ENCODE data around the gene EDA.

EDA gene

DNA sequence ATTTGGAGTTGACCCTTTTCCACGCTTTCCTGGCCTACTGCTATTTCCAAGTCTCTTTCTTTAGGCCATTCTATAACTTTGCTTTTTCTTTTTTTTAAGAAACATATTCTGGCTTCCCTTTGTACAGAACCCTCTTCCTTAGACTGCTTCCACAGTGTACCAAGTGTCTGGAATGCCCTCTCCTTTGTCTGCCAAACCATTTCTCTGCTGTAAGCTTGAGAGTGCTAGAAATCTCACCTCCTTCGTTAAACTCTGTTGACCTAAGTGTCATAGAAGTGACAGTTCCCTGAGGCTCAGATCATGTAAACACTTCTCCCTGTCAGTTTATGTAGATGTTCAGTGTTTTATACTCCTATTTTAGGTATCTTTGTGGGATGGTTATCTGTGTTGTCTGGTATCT lies 108.4 kb downstream of the EDA start:
- no CpG with 5 or more reads among the region's 2 CpGs for WGBS, 2 donors (ENCODE audit: extremely low coverage in 2 of 2, insufficient read length in 2 of 2, insufficient replicate concordance in 1 of 2)

GRCh38 chrX:69740317-69740716 lies 124.4 kb downstream of the EDA start:
- no peak overlapping the region for H4K91ac ChIP-seq (ENCODE audit: low read depth, low read length, poor library complexity)
- no peak overlapping the region for H2BK120ac ChIP-seq (ENCODE audit: low read depth, low read length)
- H2BK12ac ChIP-seq (ENCODE audit: low read length): no peak overlapping the region
- H3K27me3 ChIP-seq (ENCODE audit: control insufficient read depth in 3 of 3, insufficient read depth in 3 of 3, low read depth in 1 of 3, low read length in 3 of 3): no peaks in the 10 kb centered on the region
- H2AFZ ChIP-seq (ENCODE audit: low read length): no peak overlapping the region
- no peaks in the 10 kb centered on the region for H3K9me3 ChIP-seq (replicated peaks in 1 of 2; ENCODE audit: control insufficient read depth in 2 of 2, insufficient read depth in 1 of 2, low read depth in 1 of 2, low read length in 2 of 2)
- no peak overlapping the region for H3K23ac ChIP-seq (ENCODE audit: low read depth, low read length, poor library complexity)
- H3K14ac ChIP-seq (ENCODE audit: low read length): no peak overlapping the region
- H3K27ac ChIP-seq (replicated peaks; ENCODE audit: low read length): no peak overlapping the region
- H3K79me1 ChIP-seq (ENCODE audit: low read depth, low read length): no peaks in the 10 kb centered on the region
- DNase-seq (ENCODE audit: low spot score): no peak
- H3K9ac ChIP-seq (ENCODE audit: low read depth, low read length, poor library complexity): no peak overlapping the region
- no peak overlapping the region for H3K4ac ChIP-seq (ENCODE audit: low read length)
- H3K4me3 ChIP-seq (ENCODE audit: low read length in 2 of 2): no peak overlapping the region
- no peak overlapping the region for H2BK5ac ChIP-seq (ENCODE audit: low read length)
- H4K8ac ChIP-seq (ENCODE audit: low read depth, low read length): no peak overlapping the region
- no peak overlapping the region for H3K18ac ChIP-seq (ENCODE audit: low read length)
- H2BK15ac ChIP-seq (ENCODE audit: low read length): no peak overlapping the region
- no peaks in the 10 kb centered on the region for H3K36me3 ChIP-seq (replicated peaks in 1 of 2; ENCODE audit: control insufficient read depth in 2 of 2, insufficient read depth in 2 of 2, low read length in 2 of 2)
- no peak overlapping the region for H2AK5ac ChIP-seq (ENCODE audit: low read depth, low read length)
- H3K4me1 ChIP-seq (ENCODE audit: control insufficient read depth in 2 of 2, insufficient read depth in 1 of 2, low read depth in 1 of 2, low read length in 2 of 2): no peaks in the 10 kb centered on the region
- H3K4me2 ChIP-seq (ENCODE audit: insufficient read depth, low read length, poor library complexity, severe bottlenecking): no peak overlapping the region

More for the DNA sequence above, 108.4 kb downstream of the EDA start:
- Histone ChIP-seq H3K27ac (replicated peaks; ENCODE audit: low read length) (no peak overlapping the region), H2BK15ac (ENCODE audit: low read length) (no peak overlapping the region), H3K9ac (ENCODE audit: low read depth, low read length, poor library complexity) (peak overlapping the region; percentile 21), H2BK120ac (ENCODE audit: low read depth, low read length) (no peak overlapping the region), H3K18ac (ENCODE audit: low read length) (no peak overlapping the region), H2AK5ac (ENCODE audit: low read depth, low read length) (no peak overlapping the region), H2AFZ (ENCODE audit: low read length) (no peak overlapping the region), H3K36me3 (replicated peaks in 1 of 2; ENCODE audit: control insufficient read depth in 2 of 2, insufficient read depth in 2 of 2, low read length in 2 of 2) (no peaks in the 10 kb centered on the region), H4K91ac (ENCODE audit: low read depth, low read length, poor library complexity) (no peak overlapping the region), H2BK5ac (ENCODE audit: low read length) (no peak overlapping the region), H3K4me1 (ENCODE audit: control insufficient read depth in 2 of 2, insufficient read depth in 1 of 2, low read depth in 1 of 2, low read length in 2 of 2) (no peaks in the 10 kb centered on the region), H2BK12ac (ENCODE audit: low read length) (no peak overlapping the region), H3K27me3 (ENCODE audit: control insufficient read depth in 3 of 3, insufficient read depth in 3 of 3, low read depth in 1 of 3, low read length in 3 of 3) (no peaks in the 10 kb centered on the region), H4K8ac (ENCODE audit: low read depth, low read length) (no peak overlapping the region), H3K4me2 (ENCODE audit: insufficient read depth, low read length, poor library complexity, severe bottlenecking) (no peak overlapping the region), H3K4me3 (ENCODE audit: low read length in 2 of 2) (no peak overlapping the region), H3K79me1 (ENCODE audit: low read depth, low read length) (no peaks in the 10 kb centered on the region), H3K14ac (ENCODE audit: low read length) (no peak overlapping the region), H3K9me3 (replicated peaks in 1 of 2; ENCODE audit: control insufficient read depth in 2 of 2, insufficient read depth in 1 of 2, low read depth in 1 of 2, low read length in 2 of 2) (peaks cover 0 to 2% of the 10 kb centered on the region in 2 donors), H3K23ac (ENCODE audit: low read depth, low read length, poor library complexity) (no peak overlapping the region), H3K4ac (ENCODE audit: low read length) (no peak overlapping the region)
- DNase-seq (ENCODE audit: low spot score): no peak

GRCh38 chrX:69741721-69742120 lies 125.8 kb downstream of the EDA start:
- no peak overlapping the region for H2AFZ ChIP-seq (ENCODE audit: low read length)
- no peak overlapping the region for H2BK15ac ChIP-seq (ENCODE audit: low read length)
- no peak overlapping the region for H4K8ac ChIP-seq (ENCODE audit: low read depth, low read length)
- DNase-seq (ENCODE audit: low spot score): no peak
- H2AK5ac ChIP-seq (ENCODE audit: low read depth, low read length): no peak overlapping the region
- H3K36me3 ChIP-seq (replicated peaks in 1 of 2; ENCODE audit: control insufficient read depth in 2 of 2, insufficient read depth in 2 of 2, low read length in 2 of 2): no peaks in the 10 kb centered on the region
- H3K4me1 ChIP-seq (ENCODE audit: control insufficient read depth in 2 of 2, insufficient read depth in 1 of 2, low read depth in 1 of 2, low read length in 2 of 2): no peaks in the 10 kb centered on the region
- no peak overlapping the region for H3K4ac ChIP-seq (ENCODE audit: low read length)
- no peak overlapping the region for H2BK12ac ChIP-seq (ENCODE audit: low read length)
- H2BK5ac ChIP-seq (ENCODE audit: low read length): no peak overlapping the region
- H3K4me3 ChIP-seq (ENCODE audit: low read length in 2 of 2): no peak overlapping the region
- H2BK120ac ChIP-seq (ENCODE audit: low read depth, low read length): no peak overlapping the region
- no peak overlapping the region for H3K18ac ChIP-seq (ENCODE audit: low read length)
- H4K91ac ChIP-seq (ENCODE audit: low read depth, low read length, poor library complexity): no peak overlapping the region
- no peaks in the 10 kb centered on the region for H3K79me1 ChIP-seq (ENCODE audit: low read depth, low read length)
- no peak overlapping the region for H3K14ac ChIP-seq (ENCODE audit: low read length)
- H3K9ac ChIP-seq (ENCODE audit: low read depth, low read length, poor library complexity): no peak overlapping the region
- no peak overlapping the region for H3K23ac ChIP-seq (ENCODE audit: low read depth, low read length, poor library complexity)
- no peak overlapping the region for H3K27ac ChIP-seq (replicated peaks; ENCODE audit: low read length)
- no peaks in the 10 kb centered on the region for H3K27me3 ChIP-seq (ENCODE audit: control insufficient read depth in 3 of 3, insufficient read depth in 3 of 3, low read depth in 1 of 3, low read length in 3 of 3)
- no peak overlapping the region for H3K4me2 ChIP-seq (ENCODE audit: insufficient read depth, low read length, poor library complexity, severe bottlenecking)
- H3K9me3 ChIP-seq (replicated peaks in 1 of 2; ENCODE audit: control insufficient read depth in 2 of 2, insufficient read depth in 1 of 2, low read depth in 1 of 2, low read length in 2 of 2): no peaks in the 10 kb centered on the region

DNA sequence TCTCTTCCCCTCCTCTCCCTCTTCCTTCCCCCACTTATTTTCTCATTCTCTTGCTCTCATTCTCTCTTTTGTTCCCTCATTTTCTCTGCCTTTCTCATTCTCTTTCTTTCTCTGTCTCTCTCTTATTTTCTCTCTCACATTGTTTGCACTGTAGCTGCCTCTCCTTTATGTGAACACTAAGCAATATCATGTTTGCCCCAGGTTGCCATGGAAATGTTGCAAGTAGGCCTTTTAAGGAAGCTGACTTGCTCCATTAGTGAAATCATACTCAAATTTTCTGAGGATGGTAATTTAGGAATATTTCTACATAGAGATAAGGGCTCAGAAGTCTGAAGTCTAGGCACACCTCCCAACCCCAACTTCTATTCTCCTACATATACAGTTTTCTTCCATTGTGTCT lies 130.1 kb downstream of the EDA start:
- Histone ChIP-seq H2AK5ac (ENCODE audit: low read depth, low read length) (no peak overlapping the region), H3K4me1 (ENCODE audit: control insufficient read depth in 2 of 2, insufficient read depth in 1 of 2, low read depth in 1 of 2, low read length in 2 of 2) (no peaks in the 10 kb centered on the region), H3K79me1 (ENCODE audit: low read depth, low read length) (no peaks in the 10 kb centered on the region), H4K91ac (ENCODE audit: low read depth, low read length, poor library complexity) (no peak overlapping the region), H3K9me3 (replicated peaks in 1 of 2; ENCODE audit: control insufficient read depth in 2 of 2, insufficient read depth in 1 of 2, low read depth in 1 of 2, low read length in 2 of 2) (no peaks in the 10 kb centered on the region), H3K27ac (replicated peaks; ENCODE audit: low read length) (no peak overlapping the region), H3K4me2 (ENCODE audit: insufficient read depth, low read length, poor library complexity, severe bottlenecking) (no peak overlapping the region), H2BK12ac (ENCODE audit: low read length) (no peak overlapping the region), H2BK120ac (ENCODE audit: low read depth, low read length) (no peak overlapping the region), H3K18ac (ENCODE audit: low read length) (no peak overlapping the region), H2BK5ac (ENCODE audit: low read length) (no peak overlapping the region), H3K9ac (ENCODE audit: low read depth, low read length, poor library complexity) (no peak overlapping the region), H3K4me3 (ENCODE audit: low read length in 2 of 2) (no peak overlapping the region), H2AFZ (ENCODE audit: low read length) (no peak overlapping the region), H3K4ac (ENCODE audit: low read length) (no peak overlapping the region), H3K36me3 (replicated peaks in 1 of 2; ENCODE audit: control insufficient read depth in 2 of 2, insufficient read depth in 2 of 2, low read length in 2 of 2) (no peaks in the 10 kb centered on the region), H4K8ac (ENCODE audit: low read depth, low read length) (no peak overlapping the region), H2BK15ac (ENCODE audit: low read length) (no peak overlapping the region), H3K27me3 (ENCODE audit: control insufficient read depth in 3 of 3, insufficient read depth in 3 of 3, low read depth in 1 of 3, low read length in 3 of 3) (no peaks in the 10 kb centered on the region), H3K23ac (ENCODE audit: low read depth, low read length, poor library complexity) (no peak overlapping the region), H3K14ac (ENCODE audit: low read length) (no peak overlapping the region)
- no peak for DNase-seq (ENCODE audit: low spot score)

All from neuronal stem cell (in vitro differentiated cells).